Measurements from ENCODE around the gene MYO18B. TPM values are rescaled to one million over a fixed set of nuclear protein-coding genes. Genes with fewer than 3 reads are reported as not detected.

MYO18B gene
- total RNA-seq, 2 experiments from 2014 or later, result 1.2 TPM

DNA sequence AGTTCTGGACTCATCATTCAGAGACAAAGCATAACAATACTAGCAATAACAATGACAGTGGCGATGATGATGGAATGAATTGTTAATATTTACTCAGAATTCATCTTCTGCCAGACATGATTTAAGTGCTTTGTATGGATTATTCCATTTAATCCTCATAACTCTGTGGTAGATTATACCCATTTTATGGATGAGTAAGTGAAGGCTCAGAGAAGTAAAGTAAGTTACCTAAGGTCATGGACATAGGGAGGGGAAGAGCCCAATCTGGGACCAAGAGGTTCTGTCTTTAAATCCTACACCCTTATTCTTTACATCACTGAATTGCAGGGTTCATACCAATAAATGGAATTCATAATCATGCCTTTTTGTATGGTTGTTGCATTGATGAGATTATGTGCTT, 72.7 kb downstream of the MYO18B start:
- Mint-ChIP-seq H3K4me1 (ENCODE audit: low read depth) (no peaks in the 10 kb centered on the region), H3K27ac (no peak overlapping the region), H3K9me3 (ENCODE audit: insufficient read depth) (no peaks in the 10 kb centered on the region), H3K36me3 (ENCODE audit: low read depth) (no peaks in the 10 kb centered on the region), H3K4me3 (no peak overlapping the region), H3K27me3 (ENCODE audit: low read depth) (peaks cover 14% of the 10 kb centered on the region)
- ChIA-PET CTCF (interaction anchor here (1.3 kb wide), 1 partner anchor 131 kb away, joined by 3 read pairs; no protein-coding TSS in a partner anchor), POLR2A (no interaction called here)
- ATAC-seq, result no peak
- no peak for DNase-seq

DNA sequence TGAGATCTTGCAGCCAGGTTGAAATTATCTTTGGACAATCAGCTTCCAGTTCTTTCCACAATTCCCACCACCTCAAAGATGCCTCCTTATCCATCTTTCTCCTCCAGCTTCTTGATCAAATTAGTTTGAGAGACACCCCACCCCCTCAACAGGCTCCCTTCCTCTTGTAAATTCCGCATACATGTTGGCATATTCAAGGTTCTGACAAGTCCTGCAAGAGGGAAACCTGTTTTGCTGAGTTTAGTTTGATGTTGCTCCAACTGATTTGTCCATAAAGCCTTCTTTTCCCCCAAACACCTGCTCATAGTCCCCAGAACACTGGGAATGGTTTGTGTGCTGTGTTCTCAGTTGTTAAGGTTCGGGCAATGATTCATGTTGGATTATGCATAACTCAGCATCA, 73.6 kb downstream of the MYO18B start:
- ChIA-PET CTCF (no interaction called here), POLR2A (no interaction called here)
- DNase-seq (no peak), ATAC-seq (no peak)
- no peaks in the 10 kb centered on the region for H3K4me1 Mint-ChIP-seq (ENCODE audit: low read depth)
- no peaks in the 10 kb centered on the region for H3K36me3 Mint-ChIP-seq (ENCODE audit: low read depth)
- no peak overlapping the region for H3K27ac Mint-ChIP-seq
- peaks cover 14% of the 10 kb centered on the region for H3K27me3 Mint-ChIP-seq (ENCODE audit: low read depth)
- no peaks in the 10 kb centered on the region for H3K9me3 Mint-ChIP-seq (ENCODE audit: insufficient read depth)
- H3K4me3 Mint-ChIP-seq, result no peak overlapping the region

DNA sequence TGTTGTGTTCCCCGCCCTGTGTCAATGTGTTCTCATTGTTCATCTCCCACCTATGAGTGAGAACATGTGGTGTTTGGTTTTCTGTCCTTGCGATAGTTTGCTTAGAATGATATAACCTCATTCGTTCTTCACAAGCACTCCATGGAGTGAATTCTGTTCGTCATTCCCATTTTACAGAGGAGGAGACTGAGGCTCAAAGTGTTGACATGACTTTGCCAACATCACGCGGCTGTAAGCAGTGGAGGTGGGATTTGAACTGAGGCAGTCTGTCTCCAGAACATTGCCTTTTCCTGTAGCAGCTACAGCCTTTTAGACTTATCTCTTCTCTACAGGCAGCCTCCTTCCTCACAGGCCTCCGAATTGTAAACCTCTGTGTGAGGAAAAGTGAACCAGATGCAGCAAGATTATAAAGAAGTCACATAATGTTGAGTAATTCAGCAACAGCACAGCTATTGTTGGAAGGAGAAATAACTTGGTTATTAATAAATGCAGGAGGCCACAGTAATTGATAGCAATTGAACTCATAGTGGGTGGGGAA, 74.6 kb downstream of the MYO18B start:
- ChIA-PET POLR2A (no interaction called here), CTCF (no interaction called here)
- no peak for ATAC-seq
- Mint-ChIP-seq H3K4me1 (ENCODE audit: low read depth) (no peaks in the 10 kb centered on the region), H3K27ac (no peak overlapping the region), H3K9me3 (ENCODE audit: insufficient read depth) (no peaks in the 10 kb centered on the region), H3K4me3 (no peak overlapping the region), H3K27me3 (ENCODE audit: low read depth) (peaks cover 14% of the 10 kb centered on the region), H3K36me3 (ENCODE audit: low read depth) (no peaks in the 10 kb centered on the region)
- no peak for DNase-seq

DNA sequence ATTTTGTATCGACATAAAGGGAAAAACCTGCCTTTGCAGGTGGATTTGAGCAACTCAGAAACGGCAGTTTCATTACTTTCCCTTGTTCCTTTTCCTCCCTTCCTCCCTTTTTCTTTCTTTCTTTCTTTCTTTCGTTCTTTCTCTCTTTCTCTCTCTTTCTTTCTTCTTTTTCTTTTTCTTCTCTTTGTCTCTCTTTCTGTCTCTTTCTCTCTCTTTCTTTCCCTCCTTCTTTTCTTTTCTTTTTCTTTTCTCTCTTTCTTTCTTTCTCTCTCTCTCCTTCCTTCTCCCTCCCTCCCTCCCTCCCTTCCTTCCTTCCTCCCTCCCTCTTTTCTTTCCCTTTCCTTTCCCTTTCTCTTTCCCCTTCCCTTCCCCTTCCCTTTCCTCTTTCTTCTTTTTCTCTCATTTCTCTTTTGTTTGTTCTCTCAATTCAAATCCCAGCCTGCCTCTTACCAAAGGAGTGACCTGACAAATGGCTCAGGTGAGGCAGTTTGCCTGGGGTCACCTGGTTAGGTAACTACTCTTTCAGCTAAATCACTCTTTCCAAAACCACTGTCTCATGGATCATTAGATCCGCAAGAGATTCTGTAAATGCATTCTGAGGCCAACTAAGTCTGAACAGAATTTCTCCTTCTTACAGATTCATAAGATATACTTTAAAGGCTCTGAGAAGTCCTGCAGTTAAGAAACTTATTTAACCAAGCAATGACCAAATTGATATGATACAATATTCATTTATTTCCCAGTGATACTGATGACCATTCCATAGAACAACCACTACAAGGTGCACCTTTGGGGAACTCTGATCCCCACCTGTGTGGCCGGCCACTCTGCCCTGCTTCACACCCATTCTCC, 75.3 kb downstream of the MYO18B start:
- Mint-ChIP-seq H3K27ac (no peak overlapping the region), H3K9me3 (ENCODE audit: insufficient read depth) (no peaks in the 10 kb centered on the region), H3K4me3 (no peak overlapping the region), H3K27me3 (ENCODE audit: low read depth) (peaks cover 14% of the 10 kb centered on the region), H3K4me1 (ENCODE audit: low read depth) (no peaks in the 10 kb centered on the region), H3K36me3 (ENCODE audit: low read depth) (no peaks in the 10 kb centered on the region)
- ChIA-PET CTCF (no interaction called here), POLR2A (no interaction called here)
- no peak for DNase-seq
- ATAC-seq, result no peak

DNA sequence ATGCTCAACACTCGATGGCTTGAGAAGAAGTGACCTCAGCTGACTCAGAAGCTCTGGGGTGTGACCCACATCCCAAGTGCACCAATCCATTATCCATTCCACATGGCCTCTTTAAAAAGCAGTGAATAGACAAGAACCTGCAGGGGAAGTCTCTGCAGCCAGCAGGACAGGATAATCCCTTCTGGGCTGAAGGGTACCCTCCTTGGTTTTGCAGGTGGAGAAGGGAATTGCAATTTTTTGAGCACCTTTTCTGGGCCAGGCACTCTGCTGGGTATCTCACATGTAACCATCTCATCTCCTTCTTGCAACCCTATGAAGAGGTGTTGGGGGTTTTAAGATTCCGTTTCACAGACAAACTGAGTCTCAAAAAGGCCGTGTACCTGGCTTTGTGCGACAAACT, 76.6 kb downstream of the MYO18B start:
- H3K27ac Mint-ChIP-seq, result no peak overlapping the region
- ATAC-seq (no peak), DNase-seq (no peak)
- no peaks in the 10 kb centered on the region for H3K9me3 Mint-ChIP-seq (ENCODE audit: insufficient read depth)
- H3K4me3 Mint-ChIP-seq, result no peak overlapping the region
- H3K4me1 Mint-ChIP-seq (ENCODE audit: low read depth), result no peaks in the 10 kb centered on the region
- ChIA-PET CTCF (no interaction called here), POLR2A (no interaction called here)
- H3K36me3 Mint-ChIP-seq (ENCODE audit: low read depth), result no peaks in the 10 kb centered on the region
- H3K27me3 Mint-ChIP-seq (ENCODE audit: low read depth), result peaks cover 14% of the 10 kb centered on the region

DNA sequence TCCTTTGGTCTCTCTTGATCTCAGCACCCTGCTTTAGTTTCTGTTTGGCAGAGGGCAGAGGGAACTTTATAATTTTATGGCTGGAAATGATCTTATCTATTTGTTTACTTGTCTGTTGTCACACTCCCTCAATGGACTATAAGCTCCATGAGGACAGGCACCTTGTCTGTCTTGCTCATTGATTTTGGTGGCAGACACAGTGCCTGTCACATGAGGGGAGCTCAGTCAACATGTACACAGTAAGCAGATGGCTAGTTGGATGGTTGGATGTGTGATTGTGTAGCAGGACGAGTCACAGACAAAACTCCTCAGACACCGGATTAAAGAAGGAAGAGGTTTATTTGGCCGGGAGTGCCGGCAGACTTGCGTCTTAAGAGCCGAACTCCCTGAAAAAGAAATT, 80.4 kb downstream of the MYO18B start:
- ChIA-PET CTCF (no interaction called here), POLR2A (no interaction called here)
- DNase-seq (no peak), ATAC-seq (no peak)
- Mint-ChIP-seq H3K27ac (no peak overlapping the region), H3K27me3 (ENCODE audit: low read depth) (no peaks in the 10 kb centered on the region), H3K9me3 (ENCODE audit: insufficient read depth) (no peaks in the 10 kb centered on the region), H3K36me3 (ENCODE audit: low read depth) (no peaks in the 10 kb centered on the region), H3K4me3 (no peak overlapping the region), H3K4me1 (ENCODE audit: low read depth) (no peaks in the 10 kb centered on the region)

DNA sequence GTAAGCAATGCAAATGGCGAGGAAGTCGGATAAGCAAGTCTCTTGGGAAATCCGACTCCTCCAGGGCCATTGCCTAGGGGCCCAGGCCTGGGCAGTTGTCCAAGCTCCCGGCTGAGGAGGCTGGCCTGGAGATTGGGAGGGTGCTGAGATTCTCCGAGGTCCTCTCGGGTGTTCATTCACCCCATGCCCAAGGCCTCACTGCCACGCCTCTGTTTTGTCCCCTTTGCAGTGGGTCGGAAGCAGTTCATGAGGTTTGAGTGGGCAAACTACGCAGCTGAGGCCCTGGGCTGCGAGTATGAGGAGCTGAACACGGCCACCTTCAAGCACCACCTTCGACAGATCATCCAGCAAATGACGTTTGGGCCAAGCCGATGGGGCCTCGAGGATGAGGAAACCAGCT, 81.3 kb downstream of the MYO18B start:
- H3K9me3 Mint-ChIP-seq (ENCODE audit: insufficient read depth), result no peaks in the 10 kb centered on the region
- ChIA-PET CTCF (no interaction called here), POLR2A (no interaction called here)
- H3K27me3 Mint-ChIP-seq (ENCODE audit: low read depth), result no peaks in the 10 kb centered on the region
- H3K4me3 Mint-ChIP-seq, result no peak overlapping the region
- no peak overlapping the region for H3K27ac Mint-ChIP-seq
- H3K4me1 Mint-ChIP-seq (ENCODE audit: low read depth), result no peaks in the 10 kb centered on the region
- no peaks in the 10 kb centered on the region for H3K36me3 Mint-ChIP-seq (ENCODE audit: low read depth)
- ATAC-seq (no peak), DNase-seq (no peak)

DNA sequence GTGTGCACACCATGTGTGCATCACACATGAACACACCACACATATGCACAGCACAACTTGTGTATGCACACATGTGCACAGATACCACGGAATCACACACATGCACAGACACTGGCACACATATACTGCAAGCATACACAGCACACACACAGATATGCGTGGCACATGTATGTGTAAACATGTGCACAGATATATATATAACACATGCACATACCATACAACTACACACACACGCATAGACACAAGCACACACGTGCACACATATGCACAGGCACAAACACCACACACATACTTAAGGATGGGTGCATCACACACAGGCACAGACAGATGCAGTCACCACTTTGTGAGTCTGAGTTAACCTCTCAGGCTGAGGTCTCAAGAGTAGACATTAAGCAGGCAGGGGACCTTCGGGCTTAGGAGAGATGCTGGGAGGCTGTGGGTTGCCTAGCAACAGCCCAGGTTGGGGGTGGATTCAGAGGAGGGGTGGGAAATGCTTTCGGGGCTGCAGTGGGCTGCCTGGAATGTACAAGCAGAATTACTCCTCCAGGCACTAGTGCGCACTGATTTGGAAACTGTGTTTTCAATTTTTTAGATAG, 82.9 kb downstream of the MYO18B start:
- no peak overlapping the region for H3K4me3 Mint-ChIP-seq
- no peaks in the 10 kb centered on the region for H3K9me3 Mint-ChIP-seq (ENCODE audit: insufficient read depth)
- DNase-seq (no peak), ATAC-seq (no peak)
- POLR2A ChIA-PET, result no interaction called here
- no peaks in the 10 kb centered on the region for H3K27me3 Mint-ChIP-seq (ENCODE audit: low read depth)
- no peaks in the 10 kb centered on the region for H3K4me1 Mint-ChIP-seq (ENCODE audit: low read depth)
- CTCF ChIA-PET, result no interaction called here
- H3K36me3 Mint-ChIP-seq (ENCODE audit: low read depth), result no peaks in the 10 kb centered on the region
- H3K27ac Mint-ChIP-seq, result no peak overlapping the region

DNA sequence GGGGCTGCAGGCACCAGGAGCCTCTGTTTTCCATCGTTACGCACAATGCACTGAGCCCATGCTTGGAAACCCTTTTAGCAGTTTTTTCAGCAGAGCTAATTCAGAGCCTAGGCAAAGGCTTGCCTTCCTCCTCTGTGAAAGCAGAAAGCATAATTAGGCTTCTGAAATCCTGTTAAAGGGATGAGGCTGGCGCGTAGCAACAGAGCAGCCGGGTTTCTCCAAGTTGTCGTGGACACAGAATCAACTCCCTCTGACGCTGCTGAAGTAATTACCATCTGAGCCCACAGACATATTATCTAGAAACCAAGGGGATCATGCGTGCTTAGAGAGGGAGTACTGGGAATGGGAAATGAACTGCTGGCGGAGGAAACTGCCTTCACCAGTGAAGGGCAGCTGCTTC, 85.4 kb downstream of the MYO18B start:
- H3K27me3 Mint-ChIP-seq (ENCODE audit: low read depth), result no peaks in the 10 kb centered on the region
- H3K4me1 Mint-ChIP-seq (ENCODE audit: low read depth), result no peaks in the 10 kb centered on the region
- ATAC-seq (no peak), DNase-seq (no peak)
- no peaks in the 10 kb centered on the region for H3K9me3 Mint-ChIP-seq (ENCODE audit: insufficient read depth)
- POLR2A ChIA-PET, result no interaction called here
- no peaks in the 10 kb centered on the region for H3K36me3 Mint-ChIP-seq (ENCODE audit: low read depth)
- H3K27ac Mint-ChIP-seq, result no peak overlapping the region
- CTCF ChIA-PET, result no interaction called here
- H3K4me3 Mint-ChIP-seq, result no peak overlapping the region

DNA sequence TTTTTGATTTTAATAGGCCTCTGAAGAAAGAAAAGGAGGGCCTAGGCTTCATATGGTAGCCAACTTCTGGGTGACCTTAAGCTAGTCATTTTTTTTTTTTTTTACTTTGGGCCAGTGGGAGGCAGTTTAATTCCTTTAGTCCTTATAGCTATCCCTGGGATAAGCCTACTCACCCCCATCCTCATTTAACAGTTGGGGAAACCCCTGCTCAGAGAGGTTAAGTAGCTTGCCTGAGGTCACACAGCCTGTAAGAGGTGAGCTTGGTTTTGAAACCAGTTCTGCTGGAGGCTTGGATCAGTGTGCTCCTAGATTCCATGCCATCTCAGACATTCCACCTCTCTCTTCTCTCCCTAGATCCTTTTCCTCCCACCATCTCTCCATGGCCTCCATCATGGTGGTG, 86.4 kb downstream of the MYO18B start:
- Mint-ChIP-seq H3K36me3 (ENCODE audit: low read depth) (no peaks in the 10 kb centered on the region), H3K4me3 (no peak overlapping the region)

DNA sequence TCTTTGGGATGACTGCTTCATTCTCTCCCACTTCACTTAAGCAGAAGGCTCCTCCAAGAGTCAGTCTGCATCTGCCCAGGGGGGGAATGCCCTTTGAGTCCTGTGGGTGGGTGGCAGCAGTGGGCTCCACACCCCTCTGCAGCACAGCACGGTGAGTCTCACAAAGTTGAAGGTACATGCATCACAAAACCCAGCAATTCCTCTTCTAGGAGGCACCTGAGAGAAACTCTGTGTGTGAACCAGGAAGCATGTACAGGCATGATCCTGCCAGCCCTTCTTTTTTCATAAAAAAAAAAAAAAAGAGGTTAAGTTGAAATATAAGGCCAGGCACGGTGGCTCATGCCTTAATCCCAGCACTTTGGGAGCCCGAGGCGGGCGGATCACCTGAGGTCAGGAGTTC, 87.2 kb downstream of the MYO18B start:
- DNase-seq, result no peak
- ChIA-PET POLR2A (no interaction called here), CTCF (no interaction called here)
- Mint-ChIP-seq H3K4me3 (no peak overlapping the region), H3K27me3 (ENCODE audit: low read depth) (no peaks in the 10 kb centered on the region), H3K9me3 (ENCODE audit: insufficient read depth) (no peaks in the 10 kb centered on the region), H3K27ac (no peak overlapping the region), H3K36me3 (ENCODE audit: low read depth) (no peaks in the 10 kb centered on the region), H3K4me1 (ENCODE audit: low read depth) (no peaks in the 10 kb centered on the region)
- no peak for ATAC-seq

More for the DNA sequence above, 86.4 kb downstream of the MYO18B start:
- H3K27ac Mint-ChIP-seq, result no peak overlapping the region
- POLR2A ChIA-PET, result no interaction called here
- no peaks in the 10 kb centered on the region for H3K27me3 Mint-ChIP-seq (ENCODE audit: low read depth)
- ATAC-seq (no peak), DNase-seq (no peak)
- no peaks in the 10 kb centered on the region for H3K9me3 Mint-ChIP-seq (ENCODE audit: insufficient read depth)
- H3K4me1 Mint-ChIP-seq (ENCODE audit: low read depth), result no peaks in the 10 kb centered on the region
- CTCF ChIA-PET, result interaction anchor here (0.7 kb wide), 1 partner anchor 284 kb away, joined by 3 read pairs; no protein-coding TSS in a partner anchor

DNA sequence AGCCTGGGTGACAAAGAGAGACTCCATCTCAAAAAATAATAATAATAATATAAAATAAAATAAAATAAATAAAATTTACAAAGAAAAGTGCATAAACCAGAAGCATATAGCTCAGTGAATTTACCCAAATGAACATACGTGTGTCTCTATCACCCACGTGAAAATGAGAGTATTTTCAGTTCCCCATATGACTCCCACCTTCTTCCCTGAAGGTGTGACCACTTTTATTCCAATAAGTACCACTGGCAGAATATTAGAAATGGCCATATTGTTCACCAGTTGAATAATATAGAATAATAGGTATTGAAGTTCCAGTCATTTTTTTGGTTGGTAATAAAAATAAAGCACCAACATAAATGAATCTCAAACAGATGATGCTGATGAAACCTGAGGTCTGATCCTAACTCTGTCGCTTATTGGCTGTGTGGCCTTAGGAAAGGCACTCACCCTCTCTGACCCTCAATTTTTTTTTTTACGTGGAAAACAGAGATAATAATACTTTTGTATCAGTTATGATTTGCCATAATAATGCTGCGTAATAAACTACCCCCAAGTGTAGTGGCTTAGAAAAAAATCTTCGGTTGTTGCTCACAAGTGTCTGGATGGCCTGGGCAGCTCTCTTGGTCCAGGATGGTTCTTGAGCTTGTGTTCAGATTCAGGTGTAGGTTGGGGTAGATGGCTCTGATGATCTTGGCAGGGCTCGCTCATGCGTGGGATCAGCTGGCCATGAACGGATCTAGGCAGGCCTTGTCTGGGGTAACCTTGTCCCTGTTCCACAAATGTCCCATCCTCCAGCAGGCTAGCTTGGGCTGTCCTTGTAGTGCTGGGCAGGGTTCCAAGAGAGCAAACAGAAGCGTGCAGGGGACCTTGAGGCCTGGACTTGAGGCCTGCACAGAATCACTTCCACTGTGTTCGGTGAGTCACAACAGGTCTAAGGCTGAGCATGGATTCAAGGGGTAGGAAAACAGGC, 88.1 kb downstream of the MYO18B start:
- CTCF ChIA-PET, result no interaction called here
- Mint-ChIP-seq H3K36me3 (ENCODE audit: low read depth) (no peaks in the 10 kb centered on the region), H3K4me1 (ENCODE audit: low read depth) (no peaks in the 10 kb centered on the region), H3K27me3 (ENCODE audit: low read depth) (no peaks in the 10 kb centered on the region), H3K27ac (no peak overlapping the region), H3K9me3 (ENCODE audit: insufficient read depth) (no peaks in the 10 kb centered on the region), H3K4me3 (no peak overlapping the region)
- POLR2A ChIA-PET, result no interaction called here
- DNase-seq, result no peak
- ATAC-seq, result no peak
